Neural progenitor cell (in vitro differentiated cells): ENCODE data around the gene UGT2B10. TPM values are rescaled to one million over a fixed set of nuclear protein-coding genes. Genes with fewer than 3 reads are reported as not detected.

Experiments
- DNase-seq: peaks from one replicate; pipeline ENCODE4 v3.0.0-alpha.2; 2016; ENCODE audit warnings: low spot score
- H2AFZ ChIP-seq: fragments of 200-600 bp; sonication (generic); replicated peaks from 2 replicates; pipeline ENCODE4 v1.6.1; 2016; ENCODE audit warnings: antibody characterized with exemption
- H3F3A ChIP-seq: fragments of 200-600 bp; sonication (generic); 2 replicates; pipeline ENCODE4 v1.6.1; 2016; ENCODE audit warnings: antibody characterized with exemption, low read depth
- H3K27ac ChIP-seq: fragments of 200-600 bp; sonication (generic); 2 replicates; pipeline ENCODE4 v1.5.1; 2016; ENCODE audit warnings: mild to moderate bottlenecking
- H3K27me3 ChIP-seq: fragments of 200-600 bp; sonication (generic); 2 replicates; pipeline ENCODE4 v1.6.1; 2016; ENCODE audit warnings: mild to moderate bottlenecking, moderate library complexity
- H3K36me3 ChIP-seq: fragments of 200-600 bp; sonication (generic); 2 replicates; pipeline ENCODE4 v1.5.1; 2016
- H3K4me1 ChIP-seq: fragments of 200-600 bp; sonication (generic); 2 replicates; pipeline ENCODE4 v1.6.1; 2016; ENCODE audit warnings: mixed run types
- H3K4me2 ChIP-seq: fragments of 200-600 bp; sonication (generic); 2 replicates; pipeline ENCODE4 v1.6.1; 2016
- H3K4me3 ChIP-seq: fragments of 200-600 bp; sonication (generic); 2 replicates; pipeline ENCODE4 v1.5.1; 2016
- H3K79me2 ChIP-seq: fragments of 200-600 bp; sonication (generic); 2 replicates; pipeline ENCODE4 v1.6.1; 2016; ENCODE audit warnings: low read depth
- H3K9ac ChIP-seq: fragments of 200-600 bp; sonication (generic); 2 replicates; pipeline ENCODE4 v1.6.1; 2016
- H3K9me3 ChIP-seq: fragments of 200-600 bp; sonication (generic); 2 replicates; pipeline ENCODE4 v1.5.1; 2016; ENCODE audit warnings: low read depth
- H4K20me1 ChIP-seq: fragments of 200-600 bp; sonication (generic); 2 replicates; pipeline ENCODE4 v1.6.1; 2016; ENCODE audit warnings: low read depth
- H3K27ac Mint-ChIP-seq: 3 replicates; pipeline ENCODE4 v1.8.0; 2021; ENCODE audit warnings: mixed read lengths
- H3K27me3 Mint-ChIP-seq: 2 replicates; pipeline ENCODE4 v1.8.0; 2022; ENCODE audit warnings: low read depth, mild to moderate bottlenecking, inconsistent platforms, moderate library complexity, mixed read lengths; ENCODE audit not compliant: insufficient read depth
- H3K36me3 Mint-ChIP-seq: 3 replicates; pipeline ENCODE4 v1.8.0; 2021; ENCODE audit warnings: mixed read lengths
- H3K4me1 Mint-ChIP-seq: 3 replicates; pipeline ENCODE4 v1.8.0; 2021; ENCODE audit warnings: mixed read lengths
- H3K4me3 Mint-ChIP-seq: 3 replicates; pipeline ENCODE4 v1.8.0; 2021; ENCODE audit warnings: mild to moderate bottlenecking, moderate library complexity, mixed read lengths
- H3K9me3 Mint-ChIP-seq: 3 replicates; pipeline ENCODE4 v1.8.0; 2020; ENCODE audit warnings: mixed read lengths
- CTCF ChIP-seq: fragments of 200-600 bp; sonication (generic); IDR thresholded peaks from 2 replicates; pipeline ENCODE4 v1.5.1; 2017; ENCODE audit warnings: antibody characterized with exemption, mild to moderate bottlenecking
- EZH2 ChIP-seq: fragments of 200-600 bp; sonication (generic); IDR thresholded peaks from 2 replicates; pipeline ENCODE4 v1.6.1; 2017; ENCODE audit warnings: antibody characterized with exemption, mild to moderate bottlenecking, moderate library complexity
- EZH2phosphoT487 ChIP-seq: fragments of 200-600 bp; sonication (generic); IDR thresholded peaks from 2 replicates; pipeline ENCODE4 v1.6.1; 2017; ENCODE audit warnings: antibody characterized with exemption
- total RNA-seq: library from RNA; depleted of rRNA; stranded (reverse); fragments of >200 nt; gene quantifications from 2 replicates; pipeline ENCODE4 v1.2.3, GENCODE V29; 2015; ENCODE audit warnings: low replicate concordance

The UGT2B10 gene
- total RNA-seq, 1 donor from 2014 or later: not detected

- Mint-ChIP-seq H3K36me3 (no peaks in the 10 kb centered on the region), H3K27me3 (peaks cover 2% of the 10 kb centered on the region), H3K4me1 (no peaks in the 10 kb centered on the region), H3K9me3 (no peaks in the 10 kb centered on the region), H3K27ac (no peak overlapping the region), H3K4me3 (no peak overlapping the region)
- no peak overlapping the region for H2AFZ ChIP-seq
- no peak for TF ChIP-seq EZH2phosphoT487
- TF ChIP-seq CTCF: no peak
- no peak for TF ChIP-seq EZH2
- no peaks in the 10 kb centered on the region for H3F3A ChIP-seq
- no peaks in the 10 kb centered on the region for H3K36me3 ChIP-seq
- H3K79me2 ChIP-seq: no peaks in the 10 kb centered on the region
- no peak overlapping the region for H3K4me3 ChIP-seq
- DNase-seq: no peak
- H3K4me1 ChIP-seq: no peaks in the 10 kb centered on the region
- no peaks in the 10 kb centered on the region for H3K27me3 ChIP-seq
- no peaks in the 10 kb centered on the region for H3K9me3 ChIP-seq
- H3K9ac ChIP-seq: no peak overlapping the region
- no peak overlapping the region for H3K27ac ChIP-seq
- no peaks in the 10 kb centered on the region for H4K20me1 ChIP-seq
- no peak overlapping the region for H3K4me2 ChIP-seq
These were observed 56.2 kb downstream of the UGT2B10 start for GRCh38 chr4:68871809-68872642.

DNA sequence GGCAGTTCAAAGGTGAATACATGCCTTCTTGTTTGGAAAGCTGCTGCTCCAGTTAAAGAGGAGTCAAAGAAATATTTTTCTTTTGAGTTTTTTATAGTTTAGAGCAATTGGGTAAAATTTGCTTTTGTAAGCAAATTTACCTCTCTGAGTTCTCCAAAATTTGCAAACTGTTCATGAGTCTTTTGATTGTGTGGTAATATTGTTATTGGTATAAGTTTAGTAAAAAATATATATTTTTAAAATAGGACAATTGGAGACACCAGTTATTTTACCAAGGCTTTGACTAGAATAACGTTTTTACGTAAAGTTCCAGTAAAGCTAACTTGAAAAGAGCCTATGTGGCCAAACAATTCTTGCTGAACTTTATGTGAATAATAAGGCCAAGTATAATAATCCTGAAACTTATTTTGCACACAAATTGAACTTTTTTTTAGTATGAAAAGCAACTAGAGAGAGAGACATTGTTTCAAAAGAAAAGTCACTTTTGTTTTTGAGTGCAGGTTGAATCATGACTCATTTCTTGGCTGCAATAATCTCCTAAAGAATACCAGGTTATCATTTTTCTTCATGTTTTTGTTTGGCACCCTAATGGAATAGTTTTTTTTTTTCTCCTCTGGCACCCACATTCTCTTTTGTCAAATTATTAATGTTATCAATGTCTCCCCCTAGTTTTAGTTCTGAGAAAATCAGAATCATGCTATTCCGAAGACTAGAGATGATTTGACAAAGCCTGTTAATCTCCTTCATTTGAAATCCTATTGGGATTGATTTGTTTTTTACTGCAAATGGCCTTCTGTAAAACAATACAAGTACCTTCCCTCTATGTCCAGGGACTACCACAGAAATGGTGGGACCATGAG, 57.1 kb downstream of the UGT2B10 start:
- Histone ChIP-seq H3F3A (no peaks in the 10 kb centered on the region), H3K4me2 (no peak overlapping the region), H3K9me3 (no peaks in the 10 kb centered on the region), H3K27me3 (no peaks in the 10 kb centered on the region), H3K79me2 (no peaks in the 10 kb centered on the region), H3K36me3 (no peaks in the 10 kb centered on the region), H3K27ac (no peak overlapping the region), H3K9ac (no peak overlapping the region), H2AFZ (no peak overlapping the region), H3K4me3 (no peak overlapping the region), H3K4me1 (no peaks in the 10 kb centered on the region), H4K20me1 (no peaks in the 10 kb centered on the region)
- no peak for TF ChIP-seq EZH2
- no peak for TF ChIP-seq CTCF
- TF ChIP-seq EZH2phosphoT487: no peak
- H3K4me1 Mint-ChIP-seq: no peaks in the 10 kb centered on the region
- H3K9me3 Mint-ChIP-seq: no peaks in the 10 kb centered on the region
- H3K36me3 Mint-ChIP-seq: no peaks in the 10 kb centered on the region
- DNase-seq: no peak
- H3K4me3 Mint-ChIP-seq: no peak overlapping the region
- H3K27me3 Mint-ChIP-seq: peaks cover 2% of the 10 kb centered on the region
- H3K27ac Mint-ChIP-seq: no peak overlapping the region

DNA sequence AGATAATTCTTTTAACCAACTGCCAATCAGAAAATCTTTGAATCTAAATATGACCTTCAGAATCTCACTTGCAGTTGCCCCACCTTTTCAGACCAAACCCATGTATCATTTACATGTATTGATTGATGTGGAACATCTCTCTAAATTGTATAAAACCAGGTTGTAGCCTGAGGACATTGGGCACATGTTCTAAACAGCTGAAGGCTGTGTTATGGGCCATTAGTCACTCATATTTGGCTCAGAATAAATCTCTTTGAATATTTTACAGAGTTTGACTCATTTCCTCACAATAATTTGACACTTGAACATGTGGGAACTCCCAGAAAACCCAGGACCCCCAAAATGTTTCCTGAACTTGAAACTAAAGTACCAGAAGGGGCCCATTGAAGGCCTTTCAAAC, 58.7 kb downstream of the UGT2B10 start:
- Histone ChIP-seq H3K4me3 (no peak overlapping the region), H3K27me3 (no peaks in the 10 kb centered on the region), H2AFZ (no peak overlapping the region), H3K36me3 (no peaks in the 10 kb centered on the region), H3K4me2 (no peak overlapping the region), H3F3A (no peaks in the 10 kb centered on the region), H3K4me1 (no peaks in the 10 kb centered on the region), H3K9ac (no peak overlapping the region), H3K9me3 (no peaks in the 10 kb centered on the region), H3K27ac (no peak overlapping the region), H3K79me2 (no peaks in the 10 kb centered on the region), H4K20me1 (no peaks in the 10 kb centered on the region)
- no peak overlapping the region for H3K4me3 Mint-ChIP-seq
- TF ChIP-seq CTCF (no peak), EZH2phosphoT487 (no peak), EZH2 (no peak)
- no peaks in the 10 kb centered on the region for H3K4me1 Mint-ChIP-seq
- no peak for DNase-seq
- H3K36me3 Mint-ChIP-seq: no peaks in the 10 kb centered on the region
- H3K27me3 Mint-ChIP-seq: peaks cover 2% of the 10 kb centered on the region
- no peak overlapping the region for H3K27ac Mint-ChIP-seq
- H3K9me3 Mint-ChIP-seq: no peaks in the 10 kb centered on the region
